H9 (cell line): ENCODE data around the gene PRRT1B. TPM values are rescaled to one million over a fixed set of nuclear protein-coding genes. Genes with fewer than 3 reads are reported as not detected.
A peak's percentile ranks its signal among the peaks of the same experiment; 100 is the strongest.

Experiments
- DNase-seq: peaks from one replicate; pipeline ENCODE4 v3.0.0-alpha.2; 2017
- H2AFZ ChIP-seq: one replicate; pipeline ENCODE4 v1.6.1; 2013; ENCODE audit warnings: mild to moderate bottlenecking, low read length, control low read depth, moderate library complexity
- H2AK5ac ChIP-seq: 2 replicates; pipeline ENCODE4 v1.6.1; 2013; ENCODE audit warnings: low read length, control low read depth, mixed read lengths; ENCODE audit not compliant: insufficient read length
- H2BK120ac ChIP-seq: one replicate; pipeline ENCODE4 v1.6.1; 2013; ENCODE audit warnings: low read depth, mild to moderate bottlenecking, low read length, control low read depth, inconsistent platforms; ENCODE audit not compliant: poor library complexity, severe bottlenecking
- H2BK12ac ChIP-seq: 2 replicates; pipeline ENCODE4 v1.6.1; 2013; ENCODE audit warnings: low read length, control low read depth, mixed read lengths, low read depth; ENCODE audit not compliant: insufficient read length
- H2BK15ac ChIP-seq: 2 replicates; pipeline ENCODE4 v1.6.1; 2013; ENCODE audit warnings: low read depth, low read length, control low read depth
- H2BK20ac ChIP-seq: one replicate; pipeline ENCODE4 v1.6.1; 2013; ENCODE audit warnings: low read depth, mild to moderate bottlenecking, low read length, control low read depth, inconsistent platforms; ENCODE audit not compliant: poor library complexity, severe bottlenecking
- H2BK5ac ChIP-seq: 2 replicates; pipeline ENCODE4 v1.6.1; 2013; ENCODE audit warnings: low read length, control low read depth, mixed read lengths; ENCODE audit not compliant: insufficient read length
- H3K14ac ChIP-seq: 2 replicates; pipeline ENCODE4 v1.6.1; 2013; ENCODE audit warnings: low read length, control low read depth; ENCODE audit not compliant: insufficient read depth
- H3K18ac ChIP-seq: 2 replicates; pipeline ENCODE4 v1.6.1; 2013; ENCODE audit warnings: low read depth, mild to moderate bottlenecking, mixed read lengths, low read length, control low read depth; ENCODE audit not compliant: insufficient read length
- H3K23ac ChIP-seq: 2 replicates; pipeline ENCODE4 v1.6.1; 2013; ENCODE audit warnings: low read length, control low read depth, mixed read lengths, low read depth; ENCODE audit not compliant: insufficient read length
- H3K23me2 ChIP-seq: 2 replicates; pipeline ENCODE4 v1.6.1; 2013; ENCODE audit warnings: low read depth, mild to moderate bottlenecking, mixed read lengths, low read length, control low read depth; ENCODE audit not compliant: insufficient read length, poor library complexity, severe bottlenecking
- H3K27ac ChIP-seq: 2 replicates; pipeline ENCODE4 v1.5.1; 2013; ENCODE audit warnings: low read length, control low read depth, mixed read lengths, low read depth; ENCODE audit not compliant: insufficient read length
- H3K27me3 ChIP-seq: 2 replicates; pipeline ENCODE4 v1.6.1; 2013; ENCODE audit warnings: low read length, control low read depth, inconsistent platforms; ENCODE audit not compliant: insufficient read depth
- H3K4ac ChIP-seq: 2 replicates; pipeline ENCODE4 v1.6.1; 2013; ENCODE audit warnings: low read depth, mild to moderate bottlenecking, control low read depth, inconsistent platforms, low read length, moderate library complexity
- H3K4me1 ChIP-seq: 2 replicates; pipeline ENCODE4 v1.6.1; 2013; ENCODE audit warnings: low read length, control low read depth, inconsistent platforms; ENCODE audit not compliant: insufficient read depth
- H3K4me2 ChIP-seq: 2 replicates; pipeline ENCODE4 v1.6.1; 2013; ENCODE audit warnings: low read length, control low read depth, mixed read lengths; ENCODE audit not compliant: insufficient read length, insufficient read depth
- H3K56ac ChIP-seq: 2 replicates; pipeline ENCODE4 v1.6.1; 2013; ENCODE audit warnings: low read depth, mild to moderate bottlenecking, mixed read lengths, low read length, control low read depth; ENCODE audit not compliant: insufficient read length
- H3K79me1 ChIP-seq: 2 replicates; pipeline ENCODE4 v1.6.1; 2013; ENCODE audit warnings: low read depth, mild to moderate bottlenecking, moderate library complexity, low read length, control low read depth, inconsistent platforms; ENCODE audit not compliant: insufficient read depth, poor library complexity, severe bottlenecking
- H3K79me2 ChIP-seq: 2 replicates; pipeline ENCODE4 v1.6.1; 2013; ENCODE audit warnings: low read length, control low read depth, inconsistent platforms; ENCODE audit not compliant: insufficient read depth
- H3K9ac ChIP-seq: 2 replicates; pipeline ENCODE4 v1.6.1; 2013; ENCODE audit warnings: low read length, control low read depth, mixed read lengths; ENCODE audit not compliant: insufficient read length; ENCODE audit errors: extremely low read depth
- H3K9me3 ChIP-seq: one replicate; pipeline ENCODE4 v1.6.1; 2013; ENCODE audit warnings: low read depth, low read length, inconsistent platforms; ENCODE audit not compliant: control insufficient read depth
- H3T11ph ChIP-seq: one replicate; pipeline ENCODE4 v1.6.1; 2013; ENCODE audit warnings: mild to moderate bottlenecking, low read length, control low read depth, inconsistent platforms
- H4K20me1 ChIP-seq: one replicate; pipeline ENCODE4 v1.6.1; 2013; ENCODE audit not compliant: control insufficient read depth, insufficient read length, insufficient read depth
- H4K5ac ChIP-seq: 2 replicates; pipeline ENCODE4 v1.6.1; 2013; ENCODE audit warnings: low read depth, mild to moderate bottlenecking, mixed read lengths, low read length, control low read depth; ENCODE audit not compliant: insufficient read length
- H4K8ac ChIP-seq: replicated peaks from 2 replicates; pipeline ENCODE4 v1.6.1; 2013; ENCODE audit warnings: low read length, control low read depth, mixed read lengths, low read depth; ENCODE audit not compliant: insufficient read length
- H4K91ac ChIP-seq: 2 replicates; pipeline ENCODE4 v1.6.1; 2013; ENCODE audit warnings: low read depth, mild to moderate bottlenecking, moderate library complexity, mixed read lengths, low read length, control low read depth; ENCODE audit not compliant: insufficient read length
- H3K27ac Mint-ChIP-seq, 3 experiments: 2 replicates in 2 of 3; 3 replicates in 1 of 3; pipeline ENCODE4 v1.8.0; 2020 to 2021; ENCODE audit warnings: mixed read lengths in 3 of 3, mild to moderate bottlenecking in 1 of 3, moderate library complexity in 1 of 3
- H3K27me3 Mint-ChIP-seq: 2 replicates; pipeline ENCODE4 v1.8.0; 2021; ENCODE audit warnings: low read depth, mild to moderate bottlenecking, moderate library complexity, mixed read lengths
- H3K36me3 Mint-ChIP-seq, 3 experiments: 2 replicates in 2 of 3; 3 replicates in 1 of 3; pipeline ENCODE4 v1.8.0; 2020 to 2021; ENCODE audit warnings: low read depth in 3 of 3, mixed read lengths in 3 of 3; ENCODE audit not compliant: insufficient read depth in 1 of 3
- H3K4me1 Mint-ChIP-seq, 2 experiments: 2 replicates each; pipeline ENCODE4 v1.8.0; 2020; ENCODE audit warnings: mixed read lengths in 2 of 2
- H3K4me3 Mint-ChIP-seq, 2 experiments: 2 replicates in 1 of 2; 3 replicates in 1 of 2; pipeline ENCODE4 v1.8.0; 2020 to 2021; ENCODE audit warnings: mild to moderate bottlenecking in 2 of 2, mixed read lengths in 2 of 2, moderate library complexity in 1 of 2
- H3K9me3 Mint-ChIP-seq, 2 experiments: 2 replicates in 1 of 2; 3 replicates in 1 of 2; pipeline ENCODE4 v1.8.0; 2020; ENCODE audit warnings: mild to moderate bottlenecking in 2 of 2, mixed read lengths in 2 of 2, moderate library complexity in 1 of 2
- WGBS: extraction: QIAGEN DNeasy Blood & Tissue Kit; methylation state at CpG from one replicate; pipeline ENCODE4 v1.1.7; 2013; ENCODE audit warnings: missing lambda C conversion rate, low lambda C conversion rate, mixed read lengths; ENCODE audit not compliant: insufficient read length; ENCODE audit errors: extremely low coverage; 5-methylcytosine and 5-hydroxymethylcytosine counted together
- total RNA-seq: library from RNA; stranded (reverse); gene quantifications from 2 replicates; pipeline ENCODE4 v1.2.1, GENCODE V29; 2021
- TF ChIP-seq, protein P1 (sequence below): fragments of 200-600 bp; sonication (generic); conservative IDR thresholded peaks from 3 replicates; pipeline ENCODE4 v1.8.0; 2021; ENCODE audit warnings: antibody characterized with exemption, mild to moderate bottlenecking

PRRT1B gene
- total RNA-seq, 1 experiment from 2014 or later = 1.0 TPM

DNA sequence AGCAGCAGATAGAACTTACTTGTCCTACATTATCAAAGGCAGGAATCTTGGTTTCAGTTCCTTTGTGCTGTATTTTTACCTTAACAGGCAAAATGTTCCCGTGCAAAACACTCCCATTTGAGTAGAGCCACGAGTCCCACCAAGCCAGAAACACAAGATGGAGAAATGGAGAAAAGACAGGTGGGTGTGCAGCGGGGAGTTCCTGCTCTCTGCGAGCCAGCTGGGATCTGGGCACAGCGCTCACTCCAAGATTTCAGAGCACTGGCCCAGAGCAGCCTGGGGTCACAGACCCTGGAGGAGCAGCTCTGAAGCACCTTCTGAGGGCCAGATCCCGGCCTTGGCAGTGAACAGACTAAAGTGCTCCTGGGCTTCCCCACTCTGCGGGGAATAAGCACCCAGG is 17.1 kb upstream of the PRRT1B start:
- peaks cover 0 to 9% of the 10 kb centered on the region in 2 experiments; a peak in 2 of 4 replicates for H3K4me1 Mint-ChIP-seq
- Histone ChIP-seq H3K9me3 (no peaks in the 10 kb centered on the region), H3K23ac (no peak overlapping the region), H2AFZ (no peak overlapping the region), H3K79me1 (no peaks in the 10 kb centered on the region), H3K23me2 (peaks cover 6% of the 10 kb centered on the region), H3K4me2 (no peak overlapping the region), H4K5ac (no peak overlapping the region), H2BK20ac (no peak overlapping the region), H4K8ac (no peak overlapping the region), H2BK120ac (no peak overlapping the region), H3K14ac (no peak overlapping the region), H2AK5ac (no peak overlapping the region), H3K18ac (no peak overlapping the region), H3K4me1 (no peaks in the 10 kb centered on the region; the same call in 1 of the 2 replicates), H3K79me2 (no peaks in the 10 kb centered on the region; the same call in 1 of the 2 replicates), H3K27ac (no peak overlapping the region), H2BK15ac (no peak overlapping the region), H3K4ac (no peak overlapping the region), H3K9ac (no peak overlapping the region), H3K56ac (no peak overlapping the region), H4K20me1 (no peaks in the 10 kb centered on the region), H3T11ph (no peak overlapping the region), H4K91ac (no peak overlapping the region), H2BK12ac (no peak overlapping the region), H3K27me3 (no peaks in the 10 kb centered on the region), H2BK5ac (no peak overlapping the region)
- TF ChIP-seq, protein P1, sequence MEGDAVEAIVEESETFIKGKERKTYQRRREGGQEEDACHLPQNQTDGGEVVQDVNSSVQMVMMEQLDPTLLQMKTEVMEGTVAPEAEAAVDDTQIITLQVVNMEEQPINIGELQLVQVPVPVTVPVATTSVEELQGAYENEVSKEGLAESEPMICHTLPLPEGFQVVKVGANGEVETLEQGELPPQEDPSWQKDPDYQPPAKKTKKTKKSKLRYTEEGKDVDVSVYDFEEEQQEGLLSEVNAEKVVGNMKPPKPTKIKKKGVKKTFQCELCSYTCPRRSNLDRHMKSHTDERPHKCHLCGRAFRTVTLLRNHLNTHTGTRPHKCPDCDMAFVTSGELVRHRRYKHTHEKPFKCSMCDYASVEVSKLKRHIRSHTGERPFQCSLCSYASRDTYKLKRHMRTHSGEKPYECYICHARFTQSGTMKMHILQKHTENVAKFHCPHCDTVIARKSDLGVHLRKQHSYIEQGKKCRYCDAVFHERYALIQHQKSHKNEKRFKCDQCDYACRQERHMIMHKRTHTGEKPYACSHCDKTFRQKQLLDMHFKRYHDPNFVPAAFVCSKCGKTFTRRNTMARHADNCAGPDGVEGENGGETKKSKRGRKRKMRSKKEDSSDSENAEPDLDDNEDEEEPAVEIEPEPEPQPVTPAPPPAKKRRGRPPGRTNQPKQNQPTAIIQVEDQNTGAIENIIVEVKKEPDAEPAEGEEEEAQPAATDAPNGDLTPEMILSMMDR = no peak
- WGBS = no CpG with 5 or more reads among the region's 7 CpGs
- DNase-seq = no peak
- peak overlapping the region; percentile 26 to 58; a peak in 2 of 5 replicates for H3K4me3 Mint-ChIP-seq
- H3K9me3 Mint-ChIP-seq = no peaks in the 10 kb centered on the region
- no peak overlapping the region; a peak in 1 of 7 replicates for H3K27ac Mint-ChIP-seq
- H3K27me3 Mint-ChIP-seq = no peaks in the 10 kb centered on the region
- peaks cover 28 to 62% (median 52%) of the 10 kb centered on the region in 3 experiments for H3K36me3 Mint-ChIP-seq
